MM.1S (cell line): ENCODE measurements around the gene SLC9B1.

Experiments used
- CTCF ChIP-seq: fragments of 300-600 bp; sonication (generic); IDR thresholded peaks from 2 replicates; pipeline ENCODE4 v1.5.1; 2016; ENCODE audit warnings: antibody characterized with exemption, low read length, mixed read lengths
- EZH2 ChIP-seq: fragments of 300-600 bp; sonication (generic); optimal IDR thresholded peaks from 2 replicates; pipeline ENCODE3; 2017; ENCODE audit warnings: low read depth, mild to moderate bottlenecking, antibody characterized with exemption, low read length, mixed read lengths
- EZH2phosphoT487 ChIP-seq: fragments of 300-600 bp; sonication (generic); IDR thresholded peaks from 2 replicates; pipeline ENCODE4 v1.6.1; 2018; ENCODE audit warnings: antibody characterized with exemption, low read length

- TF ChIP-seq EZH2 (no peak), CTCF (no peak), EZH2phosphoT487 (no peak)
Measured at GRCh38 chr4:103030791-103031190, 11.3 kb upstream of the SLC9B1 start.
